ENCODE results near the gene TPK1. TPM values are rescaled to one million over a fixed set of nuclear protein-coding genes. Genes with fewer than 3 reads are reported as not detected.
A peak's percentile ranks its signal among the peaks of the same experiment; 100 is the strongest.
"Not testable (repeated sequence)": the region's sequence is repeated elsewhere in the genome, so short reads cannot be mapped to it uniquely, and the experiment has no call there.

TPK1 gene
- total and polyA plus RNA-seq, 7 experiments from 2014 or later = 18.2 to 32.9 (median 26.3) TPM

DNA sequence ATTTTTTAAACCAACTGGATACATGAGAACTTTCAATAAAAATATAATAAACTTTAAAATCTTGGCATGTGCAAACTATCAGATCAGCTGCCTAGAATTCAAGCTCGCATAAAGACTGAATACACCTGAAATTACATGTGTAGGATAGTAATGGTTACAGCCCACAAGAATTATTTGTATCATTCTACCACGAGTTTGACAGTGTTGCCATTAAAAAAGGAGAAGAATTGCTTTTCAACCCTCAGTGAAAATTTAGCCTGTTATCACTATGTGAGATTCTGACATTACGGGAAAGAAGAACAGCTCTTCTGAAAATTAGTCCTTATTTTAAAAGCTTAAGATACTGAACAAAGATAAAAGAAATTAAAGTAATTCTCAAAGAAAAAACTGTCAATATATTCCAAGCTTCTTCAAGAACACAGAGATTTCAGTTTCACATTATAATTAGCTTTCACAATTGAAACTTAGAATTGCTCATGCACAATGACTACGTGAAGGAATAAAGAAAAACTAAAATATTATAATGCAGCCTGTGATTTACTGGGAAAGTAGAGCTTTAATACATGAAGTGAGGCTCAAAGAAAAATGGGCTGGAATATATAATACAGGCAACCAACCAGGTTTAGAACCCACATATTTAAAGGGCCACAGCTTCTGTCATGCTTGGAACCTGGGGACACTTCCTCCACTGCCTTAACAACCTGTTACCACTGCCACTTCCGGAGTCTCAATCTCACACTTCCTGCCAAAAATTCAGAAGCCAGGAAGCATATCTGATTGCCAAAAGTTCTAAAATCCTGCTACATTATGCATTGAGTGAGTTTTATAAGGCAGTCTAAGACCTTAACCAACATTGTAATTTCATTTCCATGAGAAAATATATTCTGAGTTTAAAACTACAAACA is 23.2 kb downstream of the TPK1 start:
- Histone ChIP-seq H3K27me3 (ENCODE audit: control insufficient read depth in 2 of 2, insufficient read depth in 2 of 2, low read length in 2 of 2) (no peaks in the 10 kb centered on the region), H3K27ac (ENCODE audit: low read depth, low read length) (peak overlapping the region; percentile 71), H3K4me1 (ENCODE audit: control insufficient read depth in 2 of 2, insufficient read depth in 2 of 2, low read length in 2 of 2) (peaks cover 20 to 50% of the 10 kb centered on the region in 2 donors), H3K9me3 (ENCODE audit: control insufficient read depth in 2 of 3, low read length in 3 of 3) (no peaks in the 10 kb centered on the region), H3K36me3 (ENCODE audit: control insufficient read depth in 2 of 3, insufficient read depth in 3 of 3, low read length in 3 of 3) (no peaks in the 10 kb centered on the region), H3K4me3 (ENCODE audit: low read length) (peak overlapping the region; percentile 22)
- Mint-ChIP-seq H3K4me1 (peaks cover 36 to 92% (median 84%) of the 10 kb centered on the region in 7 donors), H3K27me3 (no peaks in the 10 kb centered on the region), H3K9me3 (no peaks in the 10 kb centered on the region), H3K27ac (peak overlapping the region; percentile 77 to 95 (median 92)), H3K4me3 (peak overlapping the region; percentile 63 to 85 (median 78)), H3K36me3 (peaks cover 0 to 13% (median 4%) of the 10 kb centered on the region in 5 donors)
- CTCF ChIA-PET = interaction anchor here (0.7 to 2.9 kb wide), 5 partner anchors 9 to 42 kb away, joined by 3 to 20 read pairs (median 5); partner anchors contain the start of gene TPK1
- intact Hi-C loops (cut with micrococcal nuclease) = loop anchor here (1.0 to 5.0 kb wide), 4 partner anchors 8 to 35 kb away; no protein-coding TSS in a partner anchor
- POLR2A ChIA-PET = interaction anchor here (0.7 to 6.5 kb wide), 11 partner anchors 9 to 26 kb away, joined by 3 to 157 read pairs (median 5); partner anchors contain the start of gene TPK1
- DNase-seq = peak in 7 of 9 donors; percentile 65 to 79 (median 74)
- peak; percentile 94 for ATAC-seq

GRCh38 chr7:144805627-144806239 is 30.1 kb downstream of the TPK1 start:
- no peak for DNase-seq
- Mint-ChIP-seq H3K27me3 (no peaks in the 10 kb centered on the region), H3K36me3 (peaks cover 17 to 38% (median 21%) of the 10 kb centered on the region in 5 donors), H3K27ac (peak overlapping the region in 2 of 9 donors; percentile 12 to 21), H3K4me3 (no peak overlapping the region), H3K9me3 (peaks cover 0 to 18% (median 0%) of the 10 kb centered on the region in 11 donors), H3K4me1 (peaks cover 12 to 85% (median 75%) of the 10 kb centered on the region in 7 donors)
- H3K4me1 ChIP-seq (ENCODE audit: control insufficient read depth in 2 of 2, insufficient read depth in 2 of 2, low read length in 2 of 2) = peaks cover 0 to 23% of the 10 kb centered on the region in 2 donors
- ATAC-seq = no peak
- H3K9me3 ChIP-seq (ENCODE audit: control insufficient read depth in 2 of 3, low read length in 3 of 3) = no peaks in the 10 kb centered on the region
- ChIA-PET POLR2A (interaction anchor here (0.6 to 2.1 kb wide), 7 partner anchors 11 to 40 kb away, joined by 3 to 19 read pairs (median 6); partner anchors contain the start of gene TPK1), CTCF (interaction anchor here (1.2 kb wide), 1 partner anchor 15 kb away, joined by 3 read pairs; no protein-coding TSS in a partner anchor)
- no peaks in the 10 kb centered on the region for H3K36me3 ChIP-seq (ENCODE audit: control insufficient read depth in 2 of 3, insufficient read depth in 3 of 3, low read length in 3 of 3)
- no peaks in the 10 kb centered on the region for H3K27me3 ChIP-seq (ENCODE audit: control insufficient read depth in 2 of 2, insufficient read depth in 2 of 2, low read length in 2 of 2)
- no peak overlapping the region for H3K27ac ChIP-seq (ENCODE audit: low read depth, low read length)
- intact Hi-C loops (cut with micrococcal nuclease) = loop anchor here in 1 of 2 donors (2.0 kb wide), 2 partner anchors 15 to 17 kb away; no protein-coding TSS in a partner anchor
- H3K4me3 ChIP-seq (ENCODE audit: low read length) = no peak overlapping the region

DNA sequence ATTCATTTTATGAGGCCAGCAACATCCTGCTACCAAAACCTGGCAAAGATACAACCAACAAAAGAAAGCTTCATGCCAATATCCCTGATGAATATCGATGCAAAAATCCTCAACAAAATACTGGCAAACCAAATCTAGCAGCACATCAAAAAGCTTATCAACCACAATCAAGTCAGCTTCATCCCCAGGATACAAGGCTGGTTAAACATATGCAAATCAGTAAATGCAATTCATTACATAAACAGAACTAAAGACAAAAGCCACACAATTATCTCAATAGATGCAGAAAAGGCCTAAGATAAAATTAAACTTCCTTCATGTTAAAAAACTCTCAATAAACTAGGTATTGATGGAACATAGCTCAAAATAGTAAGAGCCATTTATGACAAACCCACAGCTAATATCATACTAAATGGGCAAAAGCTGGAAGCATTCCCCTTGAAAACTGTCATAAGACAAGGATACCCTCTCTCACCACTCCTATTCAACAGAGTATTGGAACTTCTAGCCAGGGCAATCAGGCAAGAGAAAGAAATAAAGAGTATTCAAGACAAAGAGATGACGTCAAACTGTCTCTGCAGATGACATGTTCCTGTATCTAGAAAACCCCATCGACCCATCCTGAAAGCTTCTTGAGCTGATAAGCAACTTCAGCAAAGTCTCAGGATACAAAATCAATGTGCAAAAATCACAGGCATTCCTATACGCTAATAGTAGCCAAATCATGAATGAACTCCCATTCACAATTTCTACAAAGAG is 35.0 kb downstream of the TPK1 start:
- not testable (repeated sequence) for H3K27me3 Mint-ChIP-seq; H3K27me3 ChIP-seq (ENCODE audit: control insufficient read depth in 2 of 2, insufficient read depth in 2 of 2, low read length in 2 of 2); ATAC-seq; DNase-seq; H3K27ac ChIP-seq (ENCODE audit: low read depth, low read length); H3K4me3 ChIP-seq (ENCODE audit: low read length); H3K9me3 ChIP-seq (ENCODE audit: control insufficient read depth in 2 of 3, low read length in 3 of 3); H3K36me3 ChIP-seq (ENCODE audit: control insufficient read depth in 2 of 3, insufficient read depth in 3 of 3, low read length in 3 of 3); H3K4me1 ChIP-seq (ENCODE audit: control insufficient read depth in 2 of 2, insufficient read depth in 2 of 2, low read length in 2 of 2)
- Mint-ChIP-seq H3K36me3 (peaks cover 37 to 72% (median 49%) of the 10 kb centered on the region in 5 donors), H3K27ac (peak overlapping the region in 3 of 9 donors; percentile 1 to 14 (median 3)), H3K4me3 (peak overlapping the region in 1 of 10 donors; percentile 3), H3K9me3 (peaks cover 5 to 38% (median 12%) of the 10 kb centered on the region in 11 donors), H3K4me1 (peaks cover 16 to 79% (median 59%) of the 10 kb centered on the region in 7 donors)
- POLR2A ChIA-PET = interaction anchor here (0.8 to 1.8 kb wide), 9 partner anchors 9 to 35 kb away, joined by 3 to 9 read pairs (median 3); partner anchors contain the start of gene TPK1
- intact Hi-C loops (cut with micrococcal nuclease) = loop anchor here in 1 of 2 donors (1.0 to 5.0 kb wide), 3 partner anchors 7 to 36 kb away; partner anchors contain the start of gene TPK1
- CTCF ChIA-PET = interaction anchor here (1.7 to 4.1 kb wide), 2 partner anchors 9 to 14 kb away, joined by 4 to 15 read pairs; no protein-coding TSS in a partner anchor

DNA sequence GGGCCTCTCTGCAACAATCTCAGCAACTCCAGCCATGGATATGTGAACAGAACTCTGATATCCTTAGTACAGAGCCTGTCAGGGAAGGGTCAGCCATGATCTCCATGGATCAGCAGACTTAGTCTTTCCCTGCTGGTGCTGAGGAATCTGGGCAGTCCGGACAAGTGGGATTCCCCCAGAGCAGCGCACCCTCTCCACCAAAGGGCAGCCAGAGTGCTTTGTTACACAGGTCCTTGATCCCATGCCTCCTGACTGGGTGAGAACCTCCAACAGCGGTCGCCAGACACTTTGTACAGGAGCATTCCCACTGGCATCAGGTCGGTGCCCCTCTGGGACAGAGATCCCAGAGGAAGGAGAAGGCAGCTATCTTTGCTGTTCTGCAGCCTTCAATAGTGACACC is 38.9 kb downstream of the TPK1 start:
- H3K36me3 Mint-ChIP-seq = peaks cover 24 to 59% (median 43%) of the 10 kb centered on the region in 5 donors
- peak overlapping the region in 2 of 9 donors; percentile 51 to 71 for H3K27ac Mint-ChIP-seq
- intact Hi-C loops (cut with micrococcal nuclease) = no loop called here
- ChIA-PET POLR2A (interaction anchor here (1.4 kb wide), 1 partner anchor 38 kb away, joined by 7 read pairs; the partner anchor contains the start of gene TPK1), CTCF (no interaction called here)
- Histone ChIP-seq H3K4me1 (ENCODE audit: control insufficient read depth in 2 of 2, insufficient read depth in 2 of 2, low read length in 2 of 2) (no peaks in the 10 kb centered on the region), H3K36me3 (ENCODE audit: control insufficient read depth in 2 of 3, insufficient read depth in 3 of 3, low read length in 3 of 3) (peaks cover 0 to 7% (median 0%) of the 10 kb centered on the region in 3 experiments), H3K27me3 (ENCODE audit: control insufficient read depth in 2 of 2, insufficient read depth in 2 of 2, low read length in 2 of 2) (no peaks in the 10 kb centered on the region), H3K27ac (ENCODE audit: low read depth, low read length) (no peak overlapping the region), H3K4me3 (ENCODE audit: low read length) (no peak overlapping the region), H3K9me3 (ENCODE audit: control insufficient read depth in 2 of 3, low read length in 3 of 3) (no peaks in the 10 kb centered on the region)
- ATAC-seq = no peak
- H3K4me1 Mint-ChIP-seq = peaks cover 13 to 56% (median 49%) of the 10 kb centered on the region in 7 donors
- H3K4me3 Mint-ChIP-seq = no peak overlapping the region
- H3K27me3 Mint-ChIP-seq = no peaks in the 10 kb centered on the region
- DNase-seq = no peak
- peaks cover 5 to 29% (median 11%) of the 10 kb centered on the region in 11 donors for H3K9me3 Mint-ChIP-seq

DNA sequence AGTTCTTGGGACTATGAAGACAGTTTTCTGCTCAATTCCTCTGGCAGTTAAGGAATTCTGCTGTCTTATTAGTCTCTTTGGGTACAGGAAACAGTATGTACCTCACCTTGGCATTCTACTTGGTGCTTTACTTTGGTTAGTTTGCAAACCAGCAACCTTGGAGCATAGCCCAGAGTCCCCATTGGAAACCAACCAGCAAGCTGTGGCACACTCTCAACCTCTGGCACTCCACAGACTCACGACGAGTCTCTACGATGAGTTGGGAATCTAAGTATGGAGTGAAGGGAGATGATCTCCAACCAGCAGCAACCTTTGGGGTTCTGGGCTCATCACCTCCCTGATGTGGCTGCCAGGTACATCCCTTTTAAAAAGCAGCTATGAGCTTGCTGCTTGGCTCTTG is 43.8 kb downstream of the TPK1 start:
- H3K27me3 Mint-ChIP-seq = no peaks in the 10 kb centered on the region
- no peak overlapping the region for H3K27ac ChIP-seq (ENCODE audit: low read depth, low read length)
- peaks cover 0 to 6% (median 0%) of the 10 kb centered on the region in 3 experiments for H3K36me3 ChIP-seq (ENCODE audit: control insufficient read depth in 2 of 3, insufficient read depth in 3 of 3, low read length in 3 of 3)
- no peaks in the 10 kb centered on the region for H3K9me3 Mint-ChIP-seq
- H3K9me3 ChIP-seq (ENCODE audit: control insufficient read depth in 2 of 3, low read length in 3 of 3) = no peaks in the 10 kb centered on the region
- ATAC-seq (no peak), DNase-seq (no peak)
- CTCF ChIA-PET = interaction anchor here (1.5 kb wide), 1 partner anchor 8 kb away, joined by 4 read pairs; no protein-coding TSS in a partner anchor
- POLR2A ChIA-PET = interaction anchor here (1.4 to 3.3 kb wide), 3 partner anchors 9 to 43 kb away, joined by 3 to 14 read pairs (median 7); partner anchors contain the start of gene TPK1
- H3K27ac Mint-ChIP-seq = no peak overlapping the region
- peaks cover 0 to 33% (median 17%) of the 10 kb centered on the region in 5 donors for H3K36me3 Mint-ChIP-seq
- intact Hi-C loops (cut with micrococcal nuclease) = no loop called here
- H3K4me1 Mint-ChIP-seq = peaks cover 7 to 31% (median 22%) of the 10 kb centered on the region in 7 donors
- no peaks in the 10 kb centered on the region for H3K4me1 ChIP-seq (ENCODE audit: control insufficient read depth in 2 of 2, insufficient read depth in 2 of 2, low read length in 2 of 2)
- no peak overlapping the region for H3K4me3 ChIP-seq (ENCODE audit: low read length)
- H3K27me3 ChIP-seq (ENCODE audit: control insufficient read depth in 2 of 2, insufficient read depth in 2 of 2, low read length in 2 of 2) = no peaks in the 10 kb centered on the region
- no peak overlapping the region for H3K4me3 Mint-ChIP-seq
